ENCODE data around the gene SRSF3.
"Not testable (repeated sequence)": the region's sequence is repeated elsewhere in the genome, so short reads cannot be mapped to it uniquely, and the experiment has no call there.

SRSF3 gene

DNA sequence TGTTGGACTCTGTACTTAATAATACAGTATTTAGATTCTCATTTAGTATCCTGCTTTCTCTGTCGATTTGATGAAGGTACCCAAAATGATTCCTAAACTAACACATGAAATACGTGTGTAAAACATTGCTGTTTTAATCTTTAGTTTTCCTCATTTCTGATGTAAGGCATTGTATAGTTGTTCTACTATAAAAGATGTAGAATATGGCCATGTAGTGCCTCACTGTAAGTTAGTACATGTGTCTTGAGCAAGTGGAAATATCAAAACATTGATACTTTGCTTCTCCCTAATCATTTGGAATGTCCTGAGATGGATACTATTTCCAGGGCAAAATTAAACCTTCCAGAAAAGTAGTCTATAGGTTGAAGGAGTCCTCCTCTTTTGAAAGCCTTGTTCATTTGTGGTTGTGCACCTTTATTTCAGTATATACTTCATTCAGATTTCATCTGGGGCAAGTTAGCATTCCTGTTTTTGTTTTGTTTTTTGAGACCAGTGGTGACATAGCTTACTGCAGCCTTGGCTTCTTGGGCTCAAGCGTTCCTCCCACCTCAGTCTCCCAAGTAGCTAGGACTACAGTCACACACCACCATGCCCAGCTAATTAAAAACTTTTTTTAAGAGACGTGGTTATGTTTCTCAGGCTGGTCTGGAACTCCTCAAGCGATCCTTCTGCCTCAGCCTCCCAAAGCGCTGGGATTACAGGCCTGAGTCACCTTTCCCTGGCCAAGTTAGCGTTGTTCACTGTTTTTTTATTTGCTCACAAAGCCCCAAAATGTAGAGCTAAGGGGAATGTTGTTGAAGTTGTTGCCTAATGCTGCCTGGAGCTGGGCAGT lies 11.6 kb downstream of the SRSF3 start:
- no peak for DNase-seq (ENCODE audit: low spot score)

GRCh38 chr6:36607305-36607682 lies 13.1 kb downstream of the SRSF3 start:
- not testable (repeated sequence) for DNase-seq (ENCODE audit: low spot score)

GRCh38 chr6:36607683-36608386 lies 13.7 kb downstream of the SRSF3 start:
- no peak for DNase-seq (ENCODE audit: low spot score)

DNA sequence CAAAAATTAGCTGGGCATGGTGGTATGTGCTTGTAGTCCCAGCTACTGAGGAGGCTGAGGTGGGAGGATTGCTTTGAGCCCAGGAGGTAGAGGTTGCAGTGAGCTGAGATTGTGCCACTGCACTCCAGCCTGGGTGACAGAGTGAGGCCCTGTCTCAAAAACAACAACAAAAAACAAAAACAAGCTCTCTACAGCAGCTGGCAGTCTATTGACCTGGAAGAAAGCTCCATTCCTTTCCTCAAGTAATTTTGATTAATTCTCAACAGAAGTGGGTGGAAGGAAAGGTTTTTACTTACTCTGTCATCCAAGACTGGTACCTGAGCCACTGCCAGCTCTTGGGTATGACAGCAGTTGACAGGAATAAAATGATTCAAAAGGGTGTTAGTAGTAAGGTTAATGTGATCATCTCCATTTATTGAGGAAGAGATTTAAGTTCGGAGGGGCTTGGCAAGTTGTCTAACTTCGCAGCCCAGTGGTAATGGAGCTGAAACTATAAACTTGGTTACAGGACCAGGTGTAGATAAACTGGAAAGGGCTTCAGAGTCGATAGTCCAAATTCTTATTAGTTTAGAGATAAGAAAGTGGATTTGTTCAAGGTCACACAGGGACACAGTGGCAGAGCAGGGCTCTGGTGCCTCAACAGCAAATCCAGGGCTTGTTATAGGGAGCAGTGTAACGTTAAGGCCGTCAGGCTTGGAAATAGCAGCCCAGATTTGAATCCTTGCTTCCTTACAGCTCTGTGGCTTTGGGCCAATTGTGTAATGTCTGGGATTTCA lies 14.8 kb downstream of the SRSF3 start:
- DNase-seq (ENCODE audit: low spot score) = no peak

GRCh38 chr6:36609582-36609981 lies 15.4 kb downstream of the SRSF3 start:
- no peak for DNase-seq (ENCODE audit: low spot score)

DNA sequence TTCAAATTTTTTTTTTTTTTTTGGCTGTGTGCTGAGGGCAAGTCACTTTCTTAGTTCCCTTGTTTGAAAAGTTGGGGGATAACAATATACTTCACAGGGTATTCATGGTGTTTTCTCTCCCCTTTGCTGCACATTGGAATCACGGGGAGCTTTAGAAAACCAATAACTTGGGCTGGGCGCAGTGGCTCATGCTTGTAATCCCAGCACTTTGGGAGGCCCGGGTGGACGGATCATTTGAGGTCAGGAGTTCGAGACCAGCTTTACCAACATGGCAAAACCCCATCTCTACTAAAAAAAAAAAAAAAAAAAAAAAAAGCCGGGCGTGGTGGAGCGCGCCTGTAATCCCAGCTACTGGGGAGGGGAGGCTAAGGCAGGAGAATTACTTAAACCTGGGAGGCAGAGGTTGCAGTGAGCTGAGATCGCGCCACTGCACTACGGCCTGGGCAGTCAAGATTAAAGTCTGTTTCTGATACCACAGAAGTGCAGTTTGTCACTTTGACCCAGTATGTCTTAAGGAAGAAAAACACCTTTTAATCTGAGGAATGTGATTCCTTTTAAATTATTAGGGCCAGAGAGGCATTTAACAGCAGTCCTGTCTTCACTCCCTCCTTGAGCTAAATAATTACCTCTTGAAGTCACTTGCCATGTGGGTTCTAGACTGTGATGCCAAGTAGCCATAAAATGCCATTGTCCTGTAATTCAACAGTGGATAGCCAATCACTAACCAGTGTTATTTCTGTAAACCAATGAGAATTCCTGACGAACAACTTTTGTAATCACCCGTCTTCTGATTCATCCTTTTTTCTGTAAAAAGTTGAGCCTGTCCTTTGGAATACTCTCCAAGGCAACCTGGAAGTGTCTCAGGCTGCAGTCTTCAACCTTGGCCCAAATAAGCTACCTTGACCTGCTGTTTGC lies 16.1 kb downstream of the SRSF3 start:
- no peak for DNase-seq (ENCODE audit: low spot score)

DNA sequence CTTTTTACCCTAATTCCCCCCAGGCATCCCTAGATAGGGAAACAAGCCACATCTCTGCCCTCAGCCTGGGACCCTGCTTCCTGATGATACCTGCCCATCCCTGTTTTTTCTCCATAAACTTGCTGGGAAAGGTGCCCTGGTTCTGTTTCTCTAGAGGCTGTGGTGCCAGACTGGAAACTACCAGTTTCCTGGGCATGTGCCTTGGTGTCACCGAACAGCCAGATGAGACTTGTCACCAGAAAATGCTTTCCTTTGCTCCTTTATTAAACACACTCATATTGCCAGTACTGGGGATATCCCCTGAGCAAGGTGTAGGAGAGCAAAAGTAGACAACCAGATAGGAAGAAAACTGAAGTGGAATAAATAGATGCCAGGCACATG lies 16.8 kb downstream of the SRSF3 start:
- DNase-seq (ENCODE audit: low spot score) = no peak

- DNase-seq (ENCODE audit: low spot score) = not testable (repeated sequence)
Measured at GRCh38 chr6:36611679-36612078, 17.5 kb downstream of the SRSF3 start.

DNA sequence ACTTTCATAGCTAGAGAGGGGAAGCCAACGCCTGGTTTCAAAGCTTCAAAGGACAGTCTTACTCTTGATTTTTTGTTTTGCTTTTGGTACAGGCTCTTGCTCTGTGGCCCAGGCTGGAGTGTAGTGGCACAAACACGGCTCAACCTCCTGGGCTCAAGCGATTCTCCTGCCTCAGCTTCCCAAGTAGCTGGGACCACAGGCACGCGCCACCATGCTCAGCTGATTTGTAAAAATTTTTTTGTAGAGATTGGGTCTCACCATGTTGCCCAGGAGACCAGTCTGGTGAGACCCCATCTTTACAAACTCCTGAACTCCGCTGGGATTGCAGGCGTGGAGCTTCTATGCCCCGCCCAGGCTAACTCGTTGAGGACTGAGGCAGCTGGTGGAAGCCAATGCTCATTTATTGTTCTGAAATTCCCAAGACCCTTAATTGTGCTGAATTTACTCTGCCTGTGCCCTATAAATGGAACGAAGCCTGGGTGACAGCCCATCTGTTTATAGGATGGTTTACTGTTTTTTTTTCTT lies 18.0 kb downstream of the SRSF3 start:
- no peak for DNase-seq (ENCODE audit: low spot score)

- no peak for DNase-seq (ENCODE audit: low spot score)
Measured at GRCh38 chr6:36613200-36613995, 19.2 kb downstream of the SRSF3 start.

DNA sequence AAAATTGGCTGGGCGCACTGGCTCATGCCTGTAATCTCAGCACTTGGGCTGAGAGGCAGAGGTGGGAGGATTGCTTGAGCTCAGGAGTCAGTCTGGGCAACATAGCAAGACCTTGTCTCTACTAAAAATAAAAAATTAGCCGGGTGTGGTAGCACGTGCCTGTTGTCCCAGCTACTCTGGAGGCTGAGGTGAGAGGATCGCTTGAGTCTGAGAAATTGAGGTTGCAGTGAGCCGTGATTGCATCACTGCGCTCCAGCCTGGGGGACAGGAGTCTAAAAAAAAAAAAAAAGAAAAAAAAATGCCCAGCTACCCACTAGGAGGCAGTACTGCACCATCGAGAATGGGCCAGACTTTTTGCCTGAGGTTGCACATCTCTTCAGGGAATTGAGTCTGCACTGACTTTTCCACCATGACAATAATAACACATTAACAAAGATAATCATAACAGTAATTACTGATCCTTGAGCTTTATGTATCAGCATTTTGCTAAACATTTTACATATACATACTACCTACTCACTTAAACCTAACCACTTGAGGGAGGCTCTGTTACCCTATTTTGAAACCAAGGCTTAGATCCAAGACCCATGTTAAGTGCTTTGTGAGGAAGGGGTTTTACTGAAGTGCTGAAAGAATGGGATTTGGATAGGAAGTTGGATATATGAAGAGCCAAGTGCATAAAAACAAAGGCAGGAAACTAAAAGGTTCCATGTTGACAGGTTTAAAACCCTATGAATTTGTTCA lies 21.0 kb downstream of the SRSF3 start:
- no peak for DNase-seq (ENCODE audit: low spot score)

- no peak for DNase-seq (ENCODE audit: low spot score)
Measured at GRCh38 chr6:36616893-36617521, 22.8 kb downstream of the SRSF3 start.

DNA sequence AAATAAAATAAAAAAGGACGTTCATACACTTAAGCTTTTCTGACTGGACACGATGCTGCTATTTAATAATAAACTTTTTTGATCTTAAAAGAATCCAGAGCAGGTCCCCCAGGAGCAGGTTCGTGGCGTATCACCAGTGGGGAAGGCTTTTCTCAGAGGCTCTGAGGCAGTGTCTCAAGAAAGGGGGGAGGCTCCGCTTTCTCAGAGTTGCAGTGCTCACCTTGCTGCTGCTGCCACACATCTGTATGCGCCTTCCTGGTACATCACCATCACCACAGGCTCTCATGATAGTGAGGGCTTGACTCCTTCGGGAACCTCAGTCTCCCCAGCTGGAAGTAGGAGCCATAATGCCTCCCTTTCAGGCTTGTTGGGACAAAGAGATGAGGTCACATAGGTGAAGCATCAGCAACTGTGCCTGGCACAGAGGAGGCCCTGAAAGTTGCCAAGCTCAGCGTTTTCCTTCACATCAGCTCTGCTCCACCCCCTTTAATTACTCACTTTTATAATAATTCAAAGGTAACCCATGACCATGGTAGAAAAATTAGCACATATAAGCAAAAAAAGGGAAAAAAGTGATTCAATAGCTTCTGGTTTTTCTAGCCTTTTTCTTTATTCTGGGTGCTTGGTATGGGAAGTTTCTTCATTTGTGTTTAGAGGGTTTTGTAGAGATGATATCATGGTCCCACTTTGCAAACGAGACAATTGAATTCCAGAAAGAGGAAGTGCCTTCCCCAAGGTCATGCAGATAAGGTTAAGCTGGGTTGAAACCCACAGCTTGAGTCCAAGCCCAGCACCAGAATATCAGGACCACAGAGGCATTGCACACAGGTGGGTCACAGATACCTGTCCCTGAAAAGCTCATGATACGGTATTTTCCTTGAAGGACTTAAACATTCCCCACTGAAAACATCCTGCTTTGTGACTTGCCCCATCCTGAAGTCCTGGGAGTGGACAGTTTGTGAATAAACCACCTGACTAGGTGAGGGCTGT lies 24.5 kb downstream of the SRSF3 start:
- no peak for DNase-seq (ENCODE audit: low spot score)

DNA sequence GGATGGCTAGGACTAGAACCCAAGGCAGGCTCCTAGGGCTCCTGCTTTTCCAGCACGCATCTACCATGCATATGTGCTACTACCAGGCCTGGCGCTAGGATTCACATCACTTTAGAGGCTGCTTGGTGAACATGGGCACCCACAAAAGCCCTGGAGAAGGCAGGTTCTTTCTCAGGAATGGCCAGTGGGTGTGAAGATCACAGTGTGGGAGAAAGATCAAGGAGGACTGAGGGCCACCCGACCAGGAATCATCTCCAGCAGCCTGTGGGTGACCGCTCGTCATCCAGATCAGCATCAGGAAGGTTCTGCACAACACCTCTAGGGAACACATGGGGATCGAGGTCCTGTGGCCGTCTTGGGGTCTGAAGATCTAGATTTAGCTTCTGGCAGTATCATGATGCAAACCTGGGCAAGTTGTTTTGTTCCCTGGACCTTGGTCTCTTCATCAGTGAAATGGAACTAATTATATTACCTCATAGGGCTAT lies 27.3 kb downstream of the SRSF3 start:
- DNase-seq (ENCODE audit: low spot score) = no peak

- DNase-seq (ENCODE audit: low spot score) = no peak
Measured at GRCh38 chr6:36622901-36623546, 28.9 kb downstream of the SRSF3 start.

- DNase-seq (ENCODE audit: low spot score) = peak; percentile 54
Measured at GRCh38 chr6:36623547-36624459, 29.6 kb downstream of the SRSF3 start.
